GM12872 (cell line): ENCODE measurements around the gene RPF1.

Experiments used
- CTCF ChIP-seq: IDR thresholded peaks from 3 replicates; pipeline ENCODE4 v1.5.1; 2011; ENCODE audit warnings: low read depth, mild to moderate bottlenecking, low read length, moderate library complexity; ENCODE audit not compliant: insufficient read depth

The RPF1 gene

GRCh38 chr1:84481317-84481716 lies 2.3 kb downstream of the RPF1 start:
- no peak for TF ChIP-seq CTCF

GRCh38 chr1:84488107-84488506 lies 9.0 kb downstream of the RPF1 start:
- TF ChIP-seq CTCF = no peak

GRCh38 chr1:84489766-84490165 lies 10.7 kb downstream of the RPF1 start:
- TF ChIP-seq CTCF = no peak

- TF ChIP-seq CTCF = no peak
Observed at GRCh38 chr1:84492726-84493125, 13.7 kb downstream of the RPF1 start.

- TF ChIP-seq CTCF = no peak
Observed at GRCh38 chr1:84493747-84494146, 14.7 kb downstream of the RPF1 start.

GRCh38 chr1:84496498-84496897 lies 17.4 kb downstream of the RPF1 start:
- TF ChIP-seq CTCF = no peak

- no peak for TF ChIP-seq CTCF
Observed at GRCh38 chr1:84497631-84498275, 18.7 kb downstream of the RPF1 start.
